ENCODE data around the gene CDH23. TPM values are rescaled to one million over a fixed set of nuclear protein-coding genes. Genes with fewer than 3 reads are reported as not detected.

Gene CDH23
- total RNA-seq, 1 donor from 2014 or later = 4.5 TPM

DNA sequence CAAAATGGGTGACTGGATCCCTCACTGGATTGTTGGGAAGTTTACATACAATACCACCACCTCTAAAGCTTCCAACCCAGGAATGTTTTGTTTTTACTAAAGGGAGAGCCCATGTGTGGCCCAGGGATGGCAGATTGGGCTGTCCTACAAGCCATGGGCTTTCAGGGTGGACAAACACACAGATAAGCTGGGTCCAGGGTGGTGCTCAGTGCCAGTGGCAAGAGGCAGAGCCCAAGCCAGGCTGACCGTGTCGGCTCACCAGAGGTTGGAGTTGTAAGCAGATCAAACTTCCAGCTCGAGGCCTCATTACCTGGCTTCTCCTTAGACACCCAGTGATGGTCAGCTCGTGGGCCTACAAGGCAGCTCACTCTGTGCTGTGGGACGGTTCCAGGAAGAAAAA lies 52.3 kb downstream of the CDH23 start:
- H3K27me3 ChIP-seq (ENCODE audit: low read depth) = no peaks in the 10 kb centered on the region
- no peak overlapping the region for H3K27ac ChIP-seq (replicated peaks)
- DNase-seq = no peak
- no peaks in the 10 kb centered on the region for H3K4me1 ChIP-seq
- H3K36me3 ChIP-seq = no peaks in the 10 kb centered on the region
- H3K9me3 ChIP-seq (replicated peaks) = no peaks in the 10 kb centered on the region
- TF ChIP-seq, protein P1, sequence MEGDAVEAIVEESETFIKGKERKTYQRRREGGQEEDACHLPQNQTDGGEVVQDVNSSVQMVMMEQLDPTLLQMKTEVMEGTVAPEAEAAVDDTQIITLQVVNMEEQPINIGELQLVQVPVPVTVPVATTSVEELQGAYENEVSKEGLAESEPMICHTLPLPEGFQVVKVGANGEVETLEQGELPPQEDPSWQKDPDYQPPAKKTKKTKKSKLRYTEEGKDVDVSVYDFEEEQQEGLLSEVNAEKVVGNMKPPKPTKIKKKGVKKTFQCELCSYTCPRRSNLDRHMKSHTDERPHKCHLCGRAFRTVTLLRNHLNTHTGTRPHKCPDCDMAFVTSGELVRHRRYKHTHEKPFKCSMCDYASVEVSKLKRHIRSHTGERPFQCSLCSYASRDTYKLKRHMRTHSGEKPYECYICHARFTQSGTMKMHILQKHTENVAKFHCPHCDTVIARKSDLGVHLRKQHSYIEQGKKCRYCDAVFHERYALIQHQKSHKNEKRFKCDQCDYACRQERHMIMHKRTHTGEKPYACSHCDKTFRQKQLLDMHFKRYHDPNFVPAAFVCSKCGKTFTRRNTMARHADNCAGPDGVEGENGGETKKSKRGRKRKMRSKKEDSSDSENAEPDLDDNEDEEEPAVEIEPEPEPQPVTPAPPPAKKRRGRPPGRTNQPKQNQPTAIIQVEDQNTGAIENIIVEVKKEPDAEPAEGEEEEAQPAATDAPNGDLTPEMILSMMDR (IDR thresholded peaks at IDR 0.05; ENCODE audit: borderline replicate concordance) = no peak
- H3K4me3 ChIP-seq = no peak overlapping the region
- intact Hi-C loops (cut with micrococcal nuclease) = no loop called here

DNA sequence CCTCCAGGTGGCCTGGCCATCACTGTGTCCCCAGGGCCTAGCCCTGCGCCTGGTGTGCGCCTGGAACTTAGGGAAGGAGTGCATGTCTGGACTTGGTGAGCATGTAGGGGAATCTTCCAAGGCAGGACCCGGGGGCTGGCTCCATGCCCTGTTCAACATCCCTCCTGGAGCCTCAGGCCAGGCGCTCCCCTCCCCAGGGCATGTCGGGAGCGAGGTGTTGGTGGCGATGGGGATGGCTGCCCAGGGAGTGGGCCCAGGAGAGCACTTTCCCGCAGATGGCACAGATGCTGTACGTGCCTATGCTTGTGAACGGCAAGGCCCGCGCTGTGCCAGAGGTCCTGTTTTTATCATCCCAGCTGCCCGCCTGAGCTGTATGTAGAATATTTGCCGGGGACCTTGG lies 55.0 kb downstream of the CDH23 start:
- H3K4me1 ChIP-seq = no peaks in the 10 kb centered on the region
- no peaks in the 10 kb centered on the region for H3K9me3 ChIP-seq (replicated peaks)
- H3K27me3 ChIP-seq (ENCODE audit: low read depth) = no peaks in the 10 kb centered on the region
- H3K27ac ChIP-seq (replicated peaks) = no peak overlapping the region
- H3K36me3 ChIP-seq = no peaks in the 10 kb centered on the region
- no peak overlapping the region for H3K4me3 ChIP-seq
- DNase-seq = no peak
- intact Hi-C loops (cut with micrococcal nuclease) = no loop called here
- TF ChIP-seq, protein P1 (IDR thresholded peaks at IDR 0.05; ENCODE audit: borderline replicate concordance) = no peak

DNA sequence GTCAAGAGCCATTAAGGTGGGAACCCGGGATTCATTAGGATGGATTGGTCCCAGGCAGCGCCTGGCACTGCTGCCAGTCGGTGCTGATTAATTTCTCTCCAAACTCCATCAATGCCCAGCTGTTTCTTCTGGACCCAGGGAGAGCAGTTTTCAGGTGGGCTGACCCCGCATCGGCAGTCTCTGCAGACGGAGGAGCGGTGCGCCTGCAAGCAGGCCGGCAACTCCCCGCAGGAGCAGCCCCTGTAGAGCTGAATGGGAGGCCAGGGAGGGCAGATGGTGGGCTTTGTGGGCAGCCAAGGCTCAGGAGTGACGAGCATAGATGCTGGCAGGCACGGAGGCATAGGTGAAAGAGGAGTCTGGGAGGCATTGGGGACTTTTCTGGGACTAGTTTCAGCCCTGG lies 56.5 kb downstream of the CDH23 start:
- Histone ChIP-seq H3K36me3 (no peaks in the 10 kb centered on the region), H3K9me3 (replicated peaks) (no peaks in the 10 kb centered on the region), H3K27ac (replicated peaks) (no peak overlapping the region), H3K27me3 (ENCODE audit: low read depth) (no peaks in the 10 kb centered on the region), H3K4me1 (no peaks in the 10 kb centered on the region), H3K4me3 (no peak overlapping the region)
- DNase-seq = no peak
- intact Hi-C loops (cut with micrococcal nuclease) = no loop called here
- TF ChIP-seq, protein P1 (IDR thresholded peaks at IDR 0.05; ENCODE audit: borderline replicate concordance) = no peak

DNA sequence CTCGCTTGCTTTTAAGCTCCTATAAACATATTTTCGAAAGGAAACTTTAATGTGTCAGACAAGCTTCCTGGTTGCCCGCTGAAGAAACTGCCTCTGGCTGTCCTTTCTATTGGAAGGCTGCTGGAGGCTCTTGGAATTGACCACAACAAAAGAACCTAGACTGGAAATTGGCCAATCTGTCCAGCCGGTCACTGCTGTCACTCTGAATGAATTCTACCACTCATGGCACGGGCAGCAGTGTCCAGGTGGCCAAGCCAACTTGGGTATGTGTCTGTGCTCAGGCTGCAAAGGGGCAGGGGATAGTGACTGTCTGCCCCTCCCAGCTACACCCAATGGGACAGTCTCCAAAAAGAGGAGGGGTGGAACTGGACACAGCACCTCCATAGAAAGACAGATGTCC lies 57.6 kb downstream of the CDH23 start:
- no peaks in the 10 kb centered on the region for H3K36me3 ChIP-seq
- H3K27me3 ChIP-seq (ENCODE audit: low read depth) = no peaks in the 10 kb centered on the region
- H3K9me3 ChIP-seq (replicated peaks) = no peaks in the 10 kb centered on the region
- TF ChIP-seq, protein P1 (IDR thresholded peaks at IDR 0.05; ENCODE audit: borderline replicate concordance) = no peak
- no peaks in the 10 kb centered on the region for H3K4me1 ChIP-seq
- H3K4me3 ChIP-seq = no peak overlapping the region
- DNase-seq = no peak
- no peak overlapping the region for H3K27ac ChIP-seq (replicated peaks)
- intact Hi-C loops (cut with micrococcal nuclease) = no loop called here

DNA sequence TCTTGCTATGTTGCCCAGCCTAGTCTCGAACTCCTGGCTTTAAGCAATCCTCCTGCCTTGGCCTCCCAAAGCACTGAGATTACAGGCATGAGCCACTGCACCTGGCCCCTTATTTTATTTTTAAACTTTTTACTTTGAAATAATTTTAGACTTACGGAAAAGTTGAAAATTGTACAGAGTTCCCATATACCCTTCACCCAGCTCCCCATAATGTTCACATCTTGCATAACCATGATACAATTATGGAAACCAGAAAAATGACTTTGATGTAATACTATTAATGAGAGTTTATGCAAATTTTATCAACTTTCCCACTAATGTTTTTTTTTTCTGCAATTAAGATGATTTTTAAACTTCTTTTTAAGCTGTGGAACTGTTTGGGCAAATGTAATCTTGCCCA lies 58.3 kb downstream of the CDH23 start:
- H3K4me3 ChIP-seq = no peak overlapping the region
- H3K36me3 ChIP-seq = no peaks in the 10 kb centered on the region
- TF ChIP-seq, protein P1 (IDR thresholded peaks at IDR 0.05; ENCODE audit: borderline replicate concordance) = no peak
- no peak for DNase-seq
- no peak overlapping the region for H3K27ac ChIP-seq (replicated peaks)
- no peaks in the 10 kb centered on the region for H3K4me1 ChIP-seq
- no peaks in the 10 kb centered on the region for H3K9me3 ChIP-seq (replicated peaks)
- H3K27me3 ChIP-seq (ENCODE audit: low read depth) = no peaks in the 10 kb centered on the region
- intact Hi-C loops (cut with micrococcal nuclease) = no loop called here

DNA sequence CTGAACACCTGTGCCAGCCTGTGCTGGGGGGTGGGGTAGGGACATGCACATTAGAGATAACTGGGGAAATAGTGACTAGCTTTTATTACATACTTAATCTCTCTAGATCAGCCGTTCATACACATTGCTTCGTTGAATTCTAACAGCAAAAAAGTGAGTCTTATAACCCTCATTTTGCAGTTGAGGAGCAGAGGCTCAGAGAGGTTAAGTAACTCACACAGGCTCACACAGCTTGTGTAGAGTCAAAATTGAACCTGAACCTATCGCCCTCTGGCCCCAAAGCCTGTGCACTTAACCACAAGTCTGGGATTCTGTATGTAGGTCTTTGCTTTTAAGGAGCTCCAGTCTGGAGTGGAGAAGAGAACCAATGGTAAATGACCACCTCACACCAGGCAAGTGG lies 59.9 kb downstream of the CDH23 start:
- no peak overlapping the region for H3K27ac ChIP-seq (replicated peaks)
- TF ChIP-seq, protein P1 (IDR thresholded peaks at IDR 0.05; ENCODE audit: borderline replicate concordance) = no peak
- H3K27me3 ChIP-seq (ENCODE audit: low read depth) = no peaks in the 10 kb centered on the region
- intact Hi-C loops (cut with micrococcal nuclease) = no loop called here
- no peak for DNase-seq
- no peaks in the 10 kb centered on the region for H3K9me3 ChIP-seq (replicated peaks)
- no peaks in the 10 kb centered on the region for H3K4me1 ChIP-seq
- no peaks in the 10 kb centered on the region for H3K36me3 ChIP-seq
- H3K4me3 ChIP-seq = no peak overlapping the region
